B cell (primary cell): ENCODE results near the gene ITPRIP. TPM values are rescaled to one million over a fixed set of nuclear protein-coding genes. Genes with fewer than 3 reads are reported as not detected.

ENCODE experiments used
- ATAC-seq: fragments of 200-7000 bp; cut with Tn5 transposase; one replicate; pipeline ENCODE4 v1.10.0; 2021; ENCODE audit warnings: low read depth, mild to moderate bottlenecking, moderate number of reproducible peaks, moderate library complexity
- CTCF ChIA-PET: fragments of 350-600 bp; sonication (Branson Sonifier 250); formaldehyde crosslinking; loops from one replicate; lab custom pipeline; 2021; ENCODE audit warnings: antibody characterized with exemption, inconsistent platforms; lab: Charles Lee
- POLR2A ChIA-PET: fragments of 350-600 bp; sonication (Branson Sonifier 250); formaldehyde crosslinking; loops from one replicate; lab custom pipeline; 2021; ENCODE audit warnings: antibody characterized with exemption; lab: Charles Lee
- DNase-seq: peaks from one replicate; pipeline ENCODE4 v3.0.0; 2013
- H2AFZ ChIP-seq: 2 replicates; pipeline ENCODE4 v1.6.1; 2012; ENCODE audit warnings: mild to moderate bottlenecking, low read depth, low read length; ENCODE audit not compliant: insufficient read depth, poor library complexity, severe bottlenecking
- H3K27ac ChIP-seq, 2 donors: 1 replicate in 1 of 2; 2 replicates in 1 of 2; pipeline ENCODE4 v1.5.1; 2012 to 2013; ENCODE audit warnings: low read length in 2 of 2, mild to moderate bottlenecking in 2 of 2, moderate library complexity in 1 of 2
- H3K27me3 ChIP-seq, 4 experiments: fragments of 200-600 bp in 1 of 4; sonication (generic) in 1 of 4; replicated peaks in 1 of 4; 1 replicate in 2 of 4; 2 replicates in 2 of 4; pipeline versions ENCODE4 v1.6.1 to v1.7.0; 2013 to 2016; ENCODE audit warnings: low read length in 3 of 4, mild to moderate bottlenecking in 2 of 4, mixed read lengths in 1 of 4, moderate library complexity in 1 of 4; ENCODE audit not compliant: insufficient read depth in 4 of 4, control insufficient read depth in 3 of 4; ENCODE audit errors: control extremely low read depth in 1 of 4
- H3K36me3 ChIP-seq, 2 experiments: replicated peaks in 1 of 2; 1 replicate in 1 of 2; 2 replicates in 1 of 2; pipeline versions ENCODE4 v1.6.1 to v1.7.1; 2013; ENCODE audit warnings: low read length in 1 of 2; ENCODE audit not compliant: insufficient read depth in 2 of 2, control insufficient read depth in 1 of 2; ENCODE audit errors: control extremely low read depth in 1 of 2, extremely low read depth in 1 of 2
- H3K4me1 ChIP-seq, 2 donors: fragments of 200-600 bp in 1 of 2; sonication (generic) in 1 of 2; 1 replicate in 1 of 2; 2 replicates in 1 of 2; pipeline versions ENCODE4 v1.5.1 to v1.6.1; 2013 to 2017; ENCODE audit warnings: low read length in 2 of 2; ENCODE audit not compliant: control insufficient read depth in 2 of 2, insufficient read depth in 2 of 2
- H3K4me2 ChIP-seq: replicated peaks from 2 replicates; pipeline ENCODE3; 2012; ENCODE audit warnings: mild to moderate bottlenecking, low read depth, low read length; ENCODE audit not compliant: poor library complexity, severe bottlenecking
- H3K4me3 ChIP-seq, 5 experiments: fragments of 200-600 bp in 1 of 5; sonication (generic) in 1 of 5; 1 replicate in 3 of 5; 2 replicates in 2 of 5; pipeline versions ENCODE4 v1.5.1 to v1.7.0; 2011 to 2016; ENCODE audit warnings: low read length in 4 of 5, mild to moderate bottlenecking in 4 of 5, low read depth in 2 of 5, control low read depth in 1 of 5, moderate library complexity in 1 of 5; ENCODE audit not compliant: insufficient read depth in 1 of 5; ENCODE audit errors: control extremely low read depth in 1 of 5, extremely low read depth in 1 of 5
- H3K79me2 ChIP-seq: fragments of 200-600 bp; sonication (generic); one replicate; pipeline ENCODE4 v1.6.0; 2016; ENCODE audit warnings: low read length; ENCODE audit not compliant: control insufficient read depth, insufficient read depth
- H3K9ac ChIP-seq: fragments of 200-600 bp; sonication (generic); 2 replicates; pipeline ENCODE4 v1.6.1; 2017; ENCODE audit warnings: mild to moderate bottlenecking, low read length, moderate library complexity
- H3K9me3 ChIP-seq, 3 donors: one replicate each; pipeline versions ENCODE4 v1.6.1 to v1.7.1; 2013; ENCODE audit warnings: low read length in 2 of 3; ENCODE audit not compliant: control insufficient read depth in 2 of 3, insufficient read depth in 1 of 3; ENCODE audit errors: control extremely low read depth in 1 of 3
- H4K20me1 ChIP-seq: 2 replicates; pipeline ENCODE4 v1.6.0; 2012; ENCODE audit warnings: mild to moderate bottlenecking, low read length; ENCODE audit not compliant: insufficient read depth, control insufficient read depth, poor library complexity, severe bottlenecking
- H3K27ac Mint-ChIP-seq: one replicate; pipeline ENCODE4 v1.8.0; 2021; ENCODE audit warnings: mixed read lengths
- H3K27me3 Mint-ChIP-seq: one replicate; pipeline ENCODE4 v1.8.0; 2021; ENCODE audit warnings: mixed read lengths
- H3K4me1 Mint-ChIP-seq: one replicate; pipeline ENCODE4 v1.8.0; 2021; ENCODE audit warnings: mixed read lengths
- H3K4me3 Mint-ChIP-seq: one replicate; pipeline ENCODE4 v1.8.0; 2021; ENCODE audit warnings: mixed read lengths
- H3K9me3 Mint-ChIP-seq: one replicate; pipeline ENCODE4 v1.8.0; 2022; ENCODE audit warnings: mixed read lengths; ENCODE audit not compliant: insufficient read depth
- EZH2 ChIP-seq: IDR thresholded peaks from 2 replicates; pipeline ENCODE4 v1.6.1; 2012; ENCODE audit warnings: borderline replicate concordance, low read depth, mild to moderate bottlenecking, moderate library complexity, low read length; ENCODE audit not compliant: insufficient read depth, poor library complexity, severe bottlenecking
- WGBS: methylation state at CpG from one replicate; pipeline ENCODE4 v1.1.5; 2013; ENCODE audit warnings: missing lambda C conversion rate; ENCODE audit not compliant: insufficient coverage; 5-methylcytosine and 5-hydroxymethylcytosine counted together
- intact Hi-C: fragments of 100-400 bp; cut with micrococcal nuclease; formaldehyde crosslinking; loops from one replicate; pipeline ENCODE4 v1.10.0; 2022
- polyA plus RNA-seq: library from polyadenylated mRNA; depleted of rRNA; stranded (reverse); fragments of >200 nt; gene quantifications from 2 replicates; pipeline ENCODE4 v1.2.3, GENCODE V29; 2012
- total RNA-seq, 2 donors: library from RNA; stranded (reverse); fragments of 120-200 nt in 1 of 2; gene quantifications; 1 replicate in 1 of 2; 2 replicates in 1 of 2; pipeline versions ENCODE4 v1.2.3 to v1.2.4, GENCODE V29; 2013 to 2022
- TF ChIP-seq, protein P1 (sequence below): fragments of 200-600 bp; IDR thresholded peaks from one replicate; pipeline ENCODE4 v1.8.0; 2022; ENCODE audit warnings: antibody characterized with exemption, mild to moderate bottlenecking

The ITPRIP gene
- total and polyA plus RNA-seq, 2 donors (not counting 1 experiment from before 2014, with no cell fraction given) = 22.5 to 28.5 TPM

DNA sequence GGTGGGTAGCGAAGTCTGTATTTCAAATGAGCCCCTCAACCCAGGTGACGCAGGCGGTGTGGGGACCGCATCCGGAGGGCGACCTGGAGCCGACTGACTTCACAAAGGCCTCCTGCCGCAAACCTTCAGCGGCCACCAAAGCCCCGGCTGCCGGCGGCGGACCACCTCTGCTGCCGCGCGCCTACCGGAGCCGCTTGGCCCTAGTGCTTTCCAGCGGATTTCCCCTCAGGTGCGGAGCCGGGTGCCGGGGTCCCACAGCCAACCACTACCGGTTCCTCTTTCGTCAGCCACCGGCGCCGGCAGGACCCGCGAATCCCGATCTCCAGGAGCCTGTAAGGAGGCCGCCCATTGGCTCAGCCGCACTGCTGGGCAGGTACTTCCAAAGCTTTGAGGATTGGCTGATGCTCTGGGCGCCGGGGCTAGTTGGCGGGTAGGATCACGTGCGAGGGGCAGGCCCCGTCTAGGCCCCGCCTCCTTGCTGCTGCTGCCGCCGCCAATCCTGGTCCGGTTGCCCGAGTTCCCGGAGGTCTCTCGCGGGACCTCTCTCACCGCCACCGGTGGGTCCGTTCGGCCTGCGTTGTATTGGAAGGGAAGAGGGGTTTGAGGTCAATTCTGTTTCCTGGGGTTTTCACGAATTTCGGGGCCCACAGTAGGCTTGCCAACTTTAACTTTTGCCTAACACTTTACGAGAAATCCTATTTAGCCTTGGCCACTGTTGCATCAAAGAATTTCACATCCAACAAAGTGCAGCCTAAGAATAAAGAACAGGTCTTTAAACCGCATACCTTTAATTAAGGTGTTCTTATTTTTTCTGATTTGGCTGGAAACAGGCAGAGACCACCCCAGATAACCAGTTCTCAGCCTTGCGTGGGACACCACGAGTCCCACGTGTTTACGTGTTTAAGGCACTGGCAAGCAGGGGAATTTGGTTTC, 69.3 kb downstream of the ITPRIP start, which contains the start of gene GSTO2:
Gene GSTO2 (plus strand): TSS at position 472 of the 933 bp plus-strand sequence. CDS start 5,732 bp downstream, outside the sequence.
- Histone ChIP-seq H3K27me3 (peaks cover 0 to 1% (median under 1%) of the 10 kb centered on the region in 4 experiments), H3K9ac (peak within 1 kb of the TSS; percentile 93), H3K9me3 (no peaks in the 10 kb centered on the region), H3K36me3 (peaks cover 10 to 24% of the 10 kb centered on the region in 2 experiments), H3K4me2 (peak within 1 kb of the TSS; percentile 76), H3K4me1 (peaks cover 20 to 22% of the 10 kb centered on the region in 2 donors), H4K20me1 (peaks cover 7% of the 10 kb centered on the region), H3K4me3 (peak within 1 kb of the TSS; percentile 68 to 90 (median 86)), H2AFZ (peak within 1 kb of the TSS; percentile 85), H3K79me2 (peaks cover 34% of the 10 kb centered on the region), H3K27ac (peak within 1 kb of the TSS; percentile 90 to 95)
- intact Hi-C loops = loop anchor here (1.0 to 5.0 kb wide), 9 partner anchors 14 to 1352 kb away; partner anchors contain the start of genes CFAP43, CFAP58, CNNM2 and ITPRIP
- Mint-ChIP-seq H3K9me3 (no peaks in the 10 kb centered on the region), H3K27me3 (no peaks in the 10 kb centered on the region), H3K27ac (peak within 1 kb of the TSS; percentile 92), H3K4me3 (peak within 1 kb of the TSS; percentile 88), H3K4me1 (peaks cover 37% of the 10 kb centered on the region)
- WGBS = under 1% methylated on average over 51 of the region's 59 CpGs
- ChIA-PET POLR2A (interaction anchor here (1.2 to 1.6 kb wide), 3 partner anchors 15 to 69 kb away, joined by 3 to 6 read pairs (median 4); partner anchors contain the start of gene ITPRIP), CTCF (interaction anchor here (0.6 to 3.4 kb wide), 9 partner anchors 11 to 86 kb away, joined by 3 to 11 read pairs (median 3); partner anchors contain the start of gene GSTO1)
- peak; percentile 99 for DNase-seq
- ATAC-seq = peak; percentile 97
- TF ChIP-seq, protein P1, sequence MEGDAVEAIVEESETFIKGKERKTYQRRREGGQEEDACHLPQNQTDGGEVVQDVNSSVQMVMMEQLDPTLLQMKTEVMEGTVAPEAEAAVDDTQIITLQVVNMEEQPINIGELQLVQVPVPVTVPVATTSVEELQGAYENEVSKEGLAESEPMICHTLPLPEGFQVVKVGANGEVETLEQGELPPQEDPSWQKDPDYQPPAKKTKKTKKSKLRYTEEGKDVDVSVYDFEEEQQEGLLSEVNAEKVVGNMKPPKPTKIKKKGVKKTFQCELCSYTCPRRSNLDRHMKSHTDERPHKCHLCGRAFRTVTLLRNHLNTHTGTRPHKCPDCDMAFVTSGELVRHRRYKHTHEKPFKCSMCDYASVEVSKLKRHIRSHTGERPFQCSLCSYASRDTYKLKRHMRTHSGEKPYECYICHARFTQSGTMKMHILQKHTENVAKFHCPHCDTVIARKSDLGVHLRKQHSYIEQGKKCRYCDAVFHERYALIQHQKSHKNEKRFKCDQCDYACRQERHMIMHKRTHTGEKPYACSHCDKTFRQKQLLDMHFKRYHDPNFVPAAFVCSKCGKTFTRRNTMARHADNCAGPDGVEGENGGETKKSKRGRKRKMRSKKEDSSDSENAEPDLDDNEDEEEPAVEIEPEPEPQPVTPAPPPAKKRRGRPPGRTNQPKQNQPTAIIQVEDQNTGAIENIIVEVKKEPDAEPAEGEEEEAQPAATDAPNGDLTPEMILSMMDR = no peak
- no peak for TF ChIP-seq EZH2
